CD14-positive monocyte (primary cell): ENCODE data around the gene ZSCAN30. TPM values are rescaled to one million over a fixed set of nuclear protein-coding genes. Genes with fewer than 3 reads are reported as not detected.

Experiments
- DNase-seq, 3 donors: peaks; one replicate each; pipeline ENCODE4 v3.0.0-alpha.2; 2011 to 2022
- H2AFZ ChIP-seq: 2 replicates; pipeline ENCODE4 v1.6.0; 2012; ENCODE audit warnings: mild to moderate bottlenecking, low read depth, low read length, inconsistent platforms; ENCODE audit not compliant: insufficient read depth, poor library complexity, severe bottlenecking
- H3K27ac ChIP-seq, 2 donors: 1 replicate in 1 of 2; 2 replicates in 1 of 2; pipeline ENCODE4 v1.5.1; 2012 to 2013; ENCODE audit warnings: low read length in 2 of 2, control low read depth in 1 of 2, inconsistent platforms in 1 of 2, low read depth in 1 of 2, mild to moderate bottlenecking in 1 of 2
- H3K27me3 ChIP-seq, 2 donors: one replicate each; pipeline versions ENCODE4 v1.6.0 to v1.6.1; 2011 to 2013; ENCODE audit warnings: low read length in 2 of 2; ENCODE audit not compliant: control insufficient read depth in 2 of 2, insufficient read depth in 2 of 2
- H3K36me3 ChIP-seq, 2 donors: replicated peaks in 1 of 2; 1 replicate in 1 of 2; 2 replicates in 1 of 2; pipeline versions ENCODE4 v1.5.1 to v1.6.1; 2012 to 2013; ENCODE audit warnings: low read length in 2 of 2, control low read depth in 1 of 2, inconsistent platforms in 1 of 2, mild to moderate bottlenecking in 1 of 2; ENCODE audit not compliant: insufficient read depth in 2 of 2, control insufficient read depth in 1 of 2
- H3K4me1 ChIP-seq, 2 donors: 1 replicate in 1 of 2; 2 replicates in 1 of 2; pipeline versions ENCODE4 v1.5.1 to v1.6.1; 2012 to 2013; ENCODE audit warnings: low read length in 2 of 2, control low read depth in 1 of 2, inconsistent platforms in 1 of 2, mild to moderate bottlenecking in 1 of 2, moderate library complexity in 1 of 2; ENCODE audit not compliant: insufficient read depth in 2 of 2, control insufficient read depth in 1 of 2
- H3K4me2 ChIP-seq: replicated peaks from 2 replicates; pipeline ENCODE3; 2012; ENCODE audit warnings: low read length, moderate library complexity, mild to moderate bottlenecking; ENCODE audit not compliant: poor library complexity, severe bottlenecking; ENCODE audit errors: extremely low read depth
- H3K4me3 ChIP-seq, 3 experiments: fragments of 200-600 bp in 1 of 3; sonication (generic) in 1 of 3; replicated peaks in 1 of 3; 1 replicate in 2 of 3; 2 replicates in 1 of 3; pipeline ENCODE4 v1.5.1; 2011 to 2013; ENCODE audit warnings: low read length in 3 of 3, mild to moderate bottlenecking in 3 of 3, control low read depth in 2 of 3, low read depth in 2 of 3, inconsistent platforms in 1 of 3, moderate library complexity in 1 of 3
- H3K79me2 ChIP-seq: 2 replicates; pipeline ENCODE4 v1.6.0; 2012; ENCODE audit warnings: mild to moderate bottlenecking, control low read depth, inconsistent platforms, low read length, moderate library complexity; ENCODE audit not compliant: insufficient read depth
- H3K9ac ChIP-seq: 2 replicates; pipeline ENCODE4 v1.6.0; 2017; ENCODE audit warnings: low read length, mild to moderate bottlenecking; ENCODE audit not compliant: insufficient read depth, poor library complexity, severe bottlenecking
- H3K9me3 ChIP-seq, 2 donors: replicated peaks in 1 of 2; 1 replicate in 1 of 2; 2 replicates in 1 of 2; pipeline versions ENCODE4 v1.5.1 to v1.6.1; 2012 to 2013; ENCODE audit warnings: low read length in 2 of 2, control low read depth in 1 of 2; ENCODE audit not compliant: control insufficient read depth in 1 of 2, insufficient read depth in 1 of 2
- H4K20me1 ChIP-seq: 2 replicates; pipeline ENCODE4 v1.6.0; 2012; ENCODE audit warnings: mild to moderate bottlenecking, low read length, control low read depth, moderate library complexity; ENCODE audit not compliant: insufficient read depth
- H3K27ac Mint-ChIP-seq, 7 donors: one replicate each; pipeline ENCODE4 v1.8.0; 2020; ENCODE audit warnings: mild to moderate bottlenecking in 7 of 7, mixed read lengths in 7 of 7, moderate library complexity in 6 of 7, inconsistent platforms in 2 of 7
- H3K27me3 Mint-ChIP-seq, 3 donors: one replicate each; pipeline ENCODE4 v1.8.0; 2021 to 2022; ENCODE audit warnings: low read depth in 3 of 3, mild to moderate bottlenecking in 3 of 3, mixed read lengths in 3 of 3, moderate library complexity in 3 of 3, inconsistent platforms in 1 of 3
- H3K36me3 Mint-ChIP-seq, 2 donors: one replicate each; pipeline ENCODE4 v1.8.0; 2020; ENCODE audit warnings: mixed read lengths in 2 of 2, inconsistent platforms in 1 of 2, mild to moderate bottlenecking in 1 of 2
- H3K4me1 Mint-ChIP-seq: one replicate; pipeline ENCODE4 v1.8.0; 2020; ENCODE audit warnings: mild to moderate bottlenecking, mixed read lengths
- H3K4me3 Mint-ChIP-seq, 2 donors: one replicate each; pipeline ENCODE4 v1.8.0; 2020; ENCODE audit warnings: mild to moderate bottlenecking in 2 of 2, mixed read lengths in 2 of 2, moderate library complexity in 1 of 2
- H3K9me3 Mint-ChIP-seq, 7 donors: one replicate each; pipeline ENCODE4 v1.8.0; 2020 to 2022; ENCODE audit warnings: mixed read lengths in 7 of 7, mild to moderate bottlenecking in 6 of 7, moderate library complexity in 6 of 7, inconsistent platforms in 2 of 7
- CTCF ChIP-seq: fragments of 200-600 bp; IDR thresholded peaks from one replicate; pipeline ENCODE4 v1.8.0; 2022; ENCODE audit warnings: antibody characterized with exemption, mild to moderate bottlenecking
- WGBS: methylation state at CpG from one replicate; pipeline ENCODE4 v1.1.5; 2013; ENCODE audit warnings: missing lambda C conversion rate; ENCODE audit not compliant: insufficient coverage; 5-methylcytosine and 5-hydroxymethylcytosine counted together
- intact Hi-C, 2 donors: fragments of 100-400 bp; cut with micrococcal nuclease; formaldehyde crosslinking; loops; one replicate each; pipeline versions ENCODE4 v1.15.0 to v1.15.1; 2023
- polyA plus RNA-seq, 3 donors: library from polyadenylated mRNA; depleted of rRNA in 1 of 3; unstranded in 2 of 3; stranded (reverse) in 1 of 3; fragments of 300-500 nt in 2 of 3; fragments of >200 nt in 1 of 3; fragmentation: Illumina TruSeq in 2 of 3; gene quantifications; 1 replicate in 2 of 3; 2 replicates in 1 of 3; pipeline ENCODE4 v1.2.3, GENCODE V29; 2012 to 2021

ZSCAN30 gene
- polyA plus RNA-seq, 3 donors: 1.3 to 3.2 (median 1.7) TPM

DNA sequence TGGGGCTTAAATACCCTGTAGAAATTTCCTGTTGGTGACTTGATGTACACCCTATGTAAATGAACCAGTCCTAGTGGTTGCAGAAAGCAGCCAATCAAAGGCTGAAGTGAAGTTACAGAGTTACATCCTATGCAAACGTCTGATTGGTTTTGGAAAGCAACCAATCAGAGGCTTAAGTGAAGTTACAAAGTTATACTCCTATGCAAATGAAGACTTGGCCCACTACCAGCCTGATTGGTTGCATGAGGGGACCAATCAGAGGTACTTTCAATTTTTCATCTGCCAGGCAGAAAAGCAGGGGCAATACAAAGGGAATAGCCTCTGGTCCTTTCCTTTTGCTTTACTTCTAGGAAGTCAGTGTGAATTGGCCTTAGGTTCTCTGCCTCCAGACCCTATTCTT, 62.8 kb downstream of the ZSCAN30 start:
- H3K27me3 Mint-ChIP-seq: peaks cover 0 to 2% (median 0%) of the 10 kb centered on the region in 3 donors
- H3K27me3 ChIP-seq: no peaks in the 10 kb centered on the region
- no peak for TF ChIP-seq CTCF
- no peak overlapping the region for H3K9ac ChIP-seq
- no peak overlapping the region for H3K4me3 Mint-ChIP-seq
- H3K79me2 ChIP-seq: no peaks in the 10 kb centered on the region
- DNase-seq: no peak
- peaks cover 0 to 2% (median 0%) of the 10 kb centered on the region in 7 donors for H3K9me3 Mint-ChIP-seq
- peak overlapping the region; percentile 4 for H2AFZ ChIP-seq
- no peak overlapping the region for H3K27ac ChIP-seq
- no peaks in the 10 kb centered on the region for H4K20me1 ChIP-seq
- no peaks in the 10 kb centered on the region for H3K36me3 Mint-ChIP-seq
- peaks cover 0 to 4% of the 10 kb centered on the region in 2 donors for H3K4me1 ChIP-seq
- no peak overlapping the region for H3K4me2 ChIP-seq
- no CpG with 5 or more reads among the region's 1 CpG for WGBS
- H3K4me3 ChIP-seq: no peak overlapping the region
- peaks cover 3% of the 10 kb centered on the region for H3K4me1 Mint-ChIP-seq
- H3K36me3 ChIP-seq: no peaks in the 10 kb centered on the region
- H3K27ac Mint-ChIP-seq: no peak overlapping the region
- intact Hi-C loops: no loop called here
- no peaks in the 10 kb centered on the region for H3K9me3 ChIP-seq

DNA sequence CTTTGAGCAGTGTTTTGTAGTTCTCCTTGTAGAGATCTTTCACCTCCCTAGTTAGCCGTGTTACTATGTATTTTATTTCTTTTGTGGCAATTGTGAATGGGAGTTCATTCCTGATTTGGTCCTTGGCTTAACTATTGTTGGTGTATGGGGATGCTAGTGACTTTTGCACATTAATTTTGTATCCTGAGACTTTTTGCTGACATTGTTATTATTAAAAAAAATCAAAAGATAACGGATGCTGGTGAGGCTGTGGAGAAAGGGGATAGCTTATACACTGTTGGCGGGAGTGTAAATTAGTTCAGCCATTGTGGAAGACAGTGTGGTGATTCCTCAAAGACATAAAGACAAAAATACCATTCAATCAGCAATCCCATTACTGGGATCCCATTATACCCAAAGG, 66.2 kb downstream of the ZSCAN30 start:
- Histone ChIP-seq H3K9ac (no peak overlapping the region), H3K9me3 (no peaks in the 10 kb centered on the region), H3K4me1 (no peaks in the 10 kb centered on the region), H2AFZ (no peak overlapping the region), H3K79me2 (no peaks in the 10 kb centered on the region), H3K4me2 (no peak overlapping the region), H3K36me3 (no peaks in the 10 kb centered on the region), H3K4me3 (no peak overlapping the region), H3K27ac (no peak overlapping the region), H4K20me1 (no peaks in the 10 kb centered on the region), H3K27me3 (no peaks in the 10 kb centered on the region)
- H3K36me3 Mint-ChIP-seq: no peaks in the 10 kb centered on the region
- no peak for TF ChIP-seq CTCF
- no peak overlapping the region for H3K27ac Mint-ChIP-seq
- no peak for DNase-seq
- no peak overlapping the region for H3K4me3 Mint-ChIP-seq
- no peaks in the 10 kb centered on the region for H3K4me1 Mint-ChIP-seq
- intact Hi-C loops: no loop called here
- no CpG with 5 or more reads among the region's 3 CpGs for WGBS
- peaks cover 0 to 2% (median 0%) of the 10 kb centered on the region in 7 donors for H3K9me3 Mint-ChIP-seq
- peaks cover 0 to 2% (median 0%) of the 10 kb centered on the region in 3 donors for H3K27me3 Mint-ChIP-seq
